Measurements from ENCODE around the gene AMH. TPM values are rescaled to one million over a fixed set of nuclear protein-coding genes. Genes with fewer than 3 reads are reported as not detected.

The AMH gene
- total and polyA plus RNA-seq, 2 of the 13 experiments (the other 11 are each of a cell fraction or from before 2014, with no cell fraction given): 0.03 to 0.18 TPM

DNA sequence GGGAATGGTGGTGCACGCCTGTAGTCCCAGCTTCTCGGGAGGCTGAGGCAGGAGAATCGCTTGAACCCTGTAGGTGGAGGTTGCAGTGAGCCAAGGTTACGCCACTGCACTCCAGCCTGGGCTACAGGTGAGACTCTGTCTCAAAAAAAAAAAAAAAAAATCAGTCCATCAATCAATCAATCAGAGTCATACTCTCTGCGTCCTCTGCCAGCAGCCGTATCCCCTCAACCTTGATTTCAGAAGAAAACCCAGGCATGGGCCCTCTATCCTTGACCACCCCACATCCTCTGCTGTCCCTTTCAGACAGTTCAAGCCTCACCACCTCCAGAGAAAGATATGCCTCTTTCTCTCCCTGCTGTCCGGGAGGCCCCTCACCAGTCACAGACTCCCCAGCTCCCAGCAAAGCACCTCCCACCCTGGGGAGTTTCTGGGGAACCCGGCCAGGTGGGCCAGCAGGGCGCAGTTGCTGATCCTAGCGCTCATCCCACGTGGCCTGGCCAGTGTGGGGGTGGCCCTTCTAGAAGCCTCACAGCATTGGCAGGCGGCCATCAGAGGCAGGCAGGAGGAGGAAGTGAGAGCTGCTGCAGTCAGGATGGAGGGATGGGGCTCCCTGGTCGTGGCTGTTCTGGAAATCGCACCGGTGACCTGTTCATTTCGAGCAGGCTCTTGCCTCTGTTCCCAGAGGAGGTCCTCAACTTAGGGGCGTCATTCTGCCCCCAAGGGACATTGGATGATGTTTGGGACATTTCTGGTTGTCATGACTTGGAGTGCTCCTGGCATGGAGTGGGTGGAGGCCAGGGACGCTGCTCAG is 17.3 kb downstream of the AMH start (continued):
- TF ChIP-seq, protein P1, sequence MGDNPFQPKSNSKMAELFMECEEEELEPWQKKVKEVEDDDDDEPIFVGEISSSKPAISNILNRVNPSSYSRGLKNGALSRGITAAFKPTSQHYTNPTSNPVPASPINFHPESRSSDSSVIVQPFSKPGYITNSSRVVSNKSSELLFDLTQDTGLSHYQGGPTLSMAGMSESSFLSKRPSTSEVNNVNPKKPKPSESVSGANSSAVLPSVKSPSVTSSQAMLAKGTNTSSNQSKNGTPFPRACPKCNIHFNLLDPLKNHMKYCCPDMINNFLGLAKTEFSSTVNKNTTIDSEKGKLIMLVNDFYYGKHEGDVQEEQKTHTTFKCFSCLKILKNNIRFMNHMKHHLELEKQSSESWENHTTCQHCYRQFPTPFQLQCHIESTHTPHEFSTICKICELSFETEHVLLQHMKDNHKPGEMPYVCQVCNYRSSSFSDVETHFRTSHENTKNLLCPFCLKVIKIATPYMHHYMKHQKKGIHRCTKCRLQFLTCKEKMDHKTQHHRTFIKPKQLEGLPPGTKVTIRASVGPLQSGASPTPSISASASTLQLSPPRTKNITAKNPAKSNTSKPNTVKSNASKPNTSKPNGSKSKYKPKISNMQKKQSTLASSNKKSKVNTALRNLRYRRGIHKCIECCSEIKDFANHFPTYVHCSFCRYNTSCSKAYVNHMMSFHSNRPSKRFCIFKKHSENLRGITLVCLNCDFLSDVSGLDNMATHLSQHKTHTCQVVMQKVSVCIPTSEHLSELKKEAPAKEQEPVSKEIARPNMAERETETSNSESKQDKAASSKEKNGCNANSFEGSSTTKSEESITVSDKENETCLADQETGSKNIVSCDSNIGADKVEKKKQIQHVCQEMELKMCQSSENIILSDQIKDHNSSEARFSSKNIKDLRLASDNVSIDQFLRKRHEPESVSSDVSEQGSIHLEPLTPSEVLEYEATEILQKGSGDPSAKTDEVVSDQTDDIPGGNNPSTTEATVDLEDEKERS (CRISPR knock-in tag; IDR thresholded peaks at IDR 0.05): no peak
- TF ChIP-seq, protein P2, sequence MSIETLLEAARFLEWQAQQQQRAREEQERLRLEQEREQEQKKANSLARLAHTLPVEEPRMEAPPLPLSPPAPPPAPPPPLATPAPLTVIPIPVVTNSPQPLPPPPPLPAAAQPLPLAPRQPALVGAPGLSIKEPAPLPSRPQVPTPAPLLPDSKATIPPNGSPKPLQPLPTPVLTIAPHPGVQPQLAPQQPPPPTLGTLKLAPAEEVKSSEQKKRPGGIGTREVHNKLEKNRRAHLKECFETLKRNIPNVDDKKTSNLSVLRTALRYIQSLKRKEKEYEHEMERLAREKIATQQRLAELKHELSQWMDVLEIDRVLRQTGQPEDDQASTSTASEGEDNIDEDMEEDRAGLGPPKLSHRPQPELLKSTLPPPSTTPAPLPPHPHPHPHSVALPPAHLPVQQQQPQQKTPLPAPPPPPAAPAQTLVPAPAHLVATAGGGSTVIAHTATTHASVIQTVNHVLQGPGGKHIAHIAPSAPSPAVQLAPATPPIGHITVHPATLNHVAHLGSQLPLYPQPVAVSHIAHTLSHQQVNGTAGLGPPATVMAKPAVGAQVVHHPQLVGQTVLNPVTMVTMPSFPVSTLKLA (IDR thresholded peaks at IDR 0.05): peak; percentile 37; the same call in 1 of the 2 replicates
- TF ChIP-seq ZNF382 (CRISPR knock-in tag; IDR thresholded peaks at IDR 0.05; ENCODE audit: borderline replicate concordance) (no peak), ZNF678 (CRISPR knock-in tag; IDR thresholded peaks at IDR 0.05) (no peak), SPEN (CRISPR knock-in tag; IDR thresholded peaks at IDR 0.05; ENCODE audit: low read depth) (no peak), POLR2AphosphoS2 (IDR thresholded peaks at IDR 0.05; ENCODE audit: low read depth, low read length) (no peak), ZNF777 (CRISPR knock-in tag; IDR thresholded peaks at IDR 0.05) (no peak), SUZ12 (IDR thresholded peaks at IDR 0.05; ENCODE audit: low read depth, low read length) (no peak), ZBTB7B (CRISPR knock-in tag; IDR thresholded peaks at IDR 0.05) (no peak), PHB2 (IDR thresholded peaks at IDR 0.05; ENCODE audit: partially characterized antibody) (no peak), MXD4 (CRISPR knock-in tag; IDR thresholded peaks at IDR 0.05) (no peak), ZNF24 (IDR thresholded peaks at IDR 0.05) (no peak), KDM4B (CRISPR knock-in tag; IDR thresholded peaks at IDR 0.05) (no peak), ZC3H13 (CRISPR knock-in tag; IDR thresholded peaks at IDR 0.05) (no peak), FOXO1 (CRISPR knock-in tag; IDR thresholded peaks at IDR 0.05) (no peak), ZSCAN29 (CRISPR knock-in tag; conservative IDR thresholded peaks at IDR 0.05) (no peak), LCORL (IDR thresholded peaks at IDR 0.05) (no peak), LCORL (CRISPR knock-in tag; IDR thresholded peaks at IDR 0.05) (no peak)
- TF ChIP-seq, protein P3, sequence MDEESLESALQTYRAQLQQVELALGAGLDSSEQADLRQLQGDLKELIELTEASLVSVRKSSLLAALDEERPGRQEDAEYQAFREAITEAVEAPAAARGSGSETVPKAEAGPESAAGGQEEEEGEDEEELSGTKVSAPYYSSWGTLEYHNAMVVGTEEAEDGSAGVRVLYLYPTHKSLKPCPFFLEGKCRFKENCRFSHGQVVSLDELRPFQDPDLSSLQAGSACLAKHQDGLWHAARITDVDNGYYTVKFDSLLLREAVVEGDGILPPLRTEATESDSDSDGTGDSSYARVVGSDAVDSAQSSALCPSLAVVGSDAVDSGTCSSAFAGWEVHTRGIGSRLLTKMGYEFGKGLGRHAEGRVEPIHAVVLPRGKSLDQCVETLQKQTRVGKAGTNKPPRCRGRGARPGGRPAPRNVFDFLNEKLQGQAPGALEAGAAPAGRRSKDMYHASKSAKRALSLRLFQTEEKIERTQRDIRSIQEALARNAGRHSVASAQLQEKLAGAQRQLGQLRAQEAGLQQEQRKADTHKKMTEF (CRISPR knock-in tag; IDR thresholded peaks at IDR 0.05): peak; percentile 45; the same call in 1 of the 2 replicates
- TF ChIP-seq, protein P4, sequence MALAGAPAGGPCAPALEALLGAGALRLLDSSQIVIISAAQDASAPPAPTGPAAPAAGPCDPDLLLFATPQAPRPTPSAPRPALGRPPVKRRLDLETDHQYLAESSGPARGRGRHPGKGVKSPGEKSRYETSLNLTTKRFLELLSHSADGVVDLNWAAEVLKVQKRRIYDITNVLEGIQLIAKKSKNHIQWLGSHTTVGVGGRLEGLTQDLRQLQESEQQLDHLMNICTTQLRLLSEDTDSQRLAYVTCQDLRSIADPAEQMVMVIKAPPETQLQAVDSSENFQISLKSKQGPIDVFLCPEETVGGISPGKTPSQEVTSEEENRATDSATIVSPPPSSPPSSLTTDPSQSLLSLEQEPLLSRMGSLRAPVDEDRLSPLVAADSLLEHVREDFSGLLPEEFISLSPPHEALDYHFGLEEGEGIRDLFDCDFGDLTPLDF (CRISPR knock-in tag; IDR thresholded peaks at IDR 0.05): no peak
- TF ChIP-seq, protein P5, sequence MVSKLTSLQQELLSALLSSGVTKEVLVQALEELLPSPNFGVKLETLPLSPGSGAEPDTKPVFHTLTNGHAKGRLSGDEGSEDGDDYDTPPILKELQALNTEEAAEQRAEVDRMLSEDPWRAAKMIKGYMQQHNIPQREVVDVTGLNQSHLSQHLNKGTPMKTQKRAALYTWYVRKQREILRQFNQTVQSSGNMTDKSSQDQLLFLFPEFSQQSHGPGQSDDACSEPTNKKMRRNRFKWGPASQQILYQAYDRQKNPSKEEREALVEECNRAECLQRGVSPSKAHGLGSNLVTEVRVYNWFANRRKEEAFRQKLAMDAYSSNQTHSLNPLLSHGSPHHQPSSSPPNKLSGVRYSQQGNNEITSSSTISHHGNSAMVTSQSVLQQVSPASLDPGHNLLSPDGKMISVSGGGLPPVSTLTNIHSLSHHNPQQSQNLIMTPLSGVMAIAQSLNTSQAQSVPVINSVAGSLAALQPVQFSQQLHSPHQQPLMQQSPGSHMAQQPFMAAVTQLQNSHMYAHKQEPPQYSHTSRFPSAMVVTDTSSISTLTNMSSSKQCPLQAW (CRISPR knock-in tag; IDR thresholded peaks at IDR 0.05): no peak

Measured in HepG2 (cell line).